ENCODE measurements around the gene NFATC3. TPM values are rescaled to one million over a fixed set of nuclear protein-coding genes. Genes with fewer than 3 reads are reported as not detected.

NFATC3 gene
- total RNA-seq, 1 experiment from 2014 or later, result 33.0 TPM

- H3K79me1 ChIP-seq (ENCODE audit: insufficient read depth, low read depth, low read length, poor library complexity, severe bottlenecking), result no peaks in the 10 kb centered on the region
- no peaks in the 10 kb centered on the region for H3K27me3 Mint-ChIP-seq (ENCODE audit: low read depth)
- no peaks in the 10 kb centered on the region for H3K4me1 Mint-ChIP-seq
- H4K8ac ChIP-seq (replicated peaks; ENCODE audit: insufficient read length, low read depth, low read length), result no peak overlapping the region
- no peak overlapping the region for H3K56ac ChIP-seq (ENCODE audit: insufficient read length, low read depth, low read length)
- H3K4ac ChIP-seq (ENCODE audit: low read depth, low read length), result no peak overlapping the region
- no peak overlapping the region for H2BK20ac ChIP-seq (ENCODE audit: low read depth, low read length, poor library complexity, severe bottlenecking)
- no peak overlapping the region for H2BK15ac ChIP-seq (ENCODE audit: low read depth, low read length)
- H2BK120ac ChIP-seq (ENCODE audit: low read depth, low read length, poor library complexity, severe bottlenecking), result no peak overlapping the region
- H4K20me1 ChIP-seq (ENCODE audit: control insufficient read depth, insufficient read depth, insufficient read length), result no peaks in the 10 kb centered on the region
- no peak for DNase-seq
- H2BK5ac ChIP-seq (ENCODE audit: insufficient read length, low read length), result no peak overlapping the region
- H3K27ac Mint-ChIP-seq, result no peak overlapping the region
- no peak overlapping the region for H4K91ac ChIP-seq (ENCODE audit: insufficient read length, low read depth, low read length)
- H3K18ac ChIP-seq (ENCODE audit: insufficient read length, low read depth, low read length), result no peak overlapping the region
- H3K4me3 Mint-ChIP-seq, result no peak overlapping the region
- no peak for TF ChIP-seq CTCF (conservative IDR thresholded peaks at IDR 0.05)
- peaks cover 2 to 4% of the 10 kb centered on the region in 2 experiments; a peak in 2 of 5 replicates for H3K9me3 Mint-ChIP-seq
- H3T11ph ChIP-seq (ENCODE audit: low read length), result no peak overlapping the region
- no peak overlapping the region for H2AK5ac ChIP-seq (ENCODE audit: insufficient read length, low read length)
- no peaks in the 10 kb centered on the region for H3K23me2 ChIP-seq (ENCODE audit: insufficient read length, low read depth, low read length, poor library complexity, severe bottlenecking)
- H3K79me2 ChIP-seq (ENCODE audit: insufficient read depth, low read length), result no peaks in the 10 kb centered on the region
- H2AFZ ChIP-seq (ENCODE audit: low read length), result no peak overlapping the region
- no peaks in the 10 kb centered on the region for H3K4me1 ChIP-seq (ENCODE audit: insufficient read depth, low read length)
- no peak overlapping the region for H3K14ac ChIP-seq (ENCODE audit: insufficient read depth, low read length)
- H3K36me3 Mint-ChIP-seq (ENCODE audit: insufficient read depth in 1 of 3, low read depth in 3 of 3), result peaks cover 44 to 50% (median 49%) of the 10 kb centered on the region in 3 experiments
- H3K4me2 ChIP-seq (ENCODE audit: insufficient read depth, insufficient read length, low read length), result no peak overlapping the region
- H4K5ac ChIP-seq (ENCODE audit: insufficient read length, low read depth, low read length), result no peak overlapping the region
- H3K23ac ChIP-seq (ENCODE audit: insufficient read length, low read depth, low read length), result no peak overlapping the region
- no peaks in the 10 kb centered on the region for H3K27me3 ChIP-seq (ENCODE audit: insufficient read depth, low read length)
- H3K9me3 ChIP-seq (ENCODE audit: control insufficient read depth, low read depth, low read length), result no peaks in the 10 kb centered on the region
- WGBS (ENCODE audit: extremely low coverage, insufficient read length, low lambda C conversion rate), result no CpG with 5 or more reads among the region's 2 CpGs
- no peak overlapping the region for H3K9ac ChIP-seq (ENCODE audit: extremely low read depth, insufficient read length, low read length)
- H2BK12ac ChIP-seq (ENCODE audit: insufficient read length, low read depth, low read length), result no peak overlapping the region
- no peak overlapping the region for H3K27ac ChIP-seq (ENCODE audit: insufficient read length, low read depth, low read length)
Observed at GRCh38 chr16:68187505-68187904, 102.3 kb downstream of the NFATC3 start.
